KG1 (cell line): ENCODE measurements around the gene RAP1GDS1.
"Not testable (repeated sequence)": the region's sequence is repeated elsewhere in the genome, so short reads cannot be mapped to it uniquely, and the experiment has no call there.

ENCODE experiments used
- DNase-seq: peaks from one replicate; lab custom pipeline; 2025; lab: John Stamatoyannopoulos, UW

RAP1GDS1 gene

DNA sequence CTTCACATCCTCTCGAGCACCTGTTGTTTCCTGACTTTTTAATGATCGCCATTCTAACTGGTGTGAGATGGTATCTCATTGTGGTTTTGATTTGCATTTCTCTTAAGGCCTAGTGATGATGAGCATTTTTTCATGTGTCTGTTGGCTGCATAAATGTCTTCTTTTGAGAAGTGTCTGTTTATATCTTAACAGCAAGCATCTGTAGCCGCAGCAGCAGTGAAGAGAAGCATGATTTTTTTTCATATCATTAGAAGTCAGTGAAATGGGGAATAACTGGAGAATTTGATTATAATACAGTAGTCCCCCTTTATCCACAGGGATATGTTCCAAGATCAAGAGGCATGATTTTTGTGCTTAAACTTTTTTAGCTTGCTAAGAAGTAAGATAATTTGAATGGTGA is 27.5 kb downstream of the RAP1GDS1 start:
- not testable (repeated sequence) for DNase-seq

DNA sequence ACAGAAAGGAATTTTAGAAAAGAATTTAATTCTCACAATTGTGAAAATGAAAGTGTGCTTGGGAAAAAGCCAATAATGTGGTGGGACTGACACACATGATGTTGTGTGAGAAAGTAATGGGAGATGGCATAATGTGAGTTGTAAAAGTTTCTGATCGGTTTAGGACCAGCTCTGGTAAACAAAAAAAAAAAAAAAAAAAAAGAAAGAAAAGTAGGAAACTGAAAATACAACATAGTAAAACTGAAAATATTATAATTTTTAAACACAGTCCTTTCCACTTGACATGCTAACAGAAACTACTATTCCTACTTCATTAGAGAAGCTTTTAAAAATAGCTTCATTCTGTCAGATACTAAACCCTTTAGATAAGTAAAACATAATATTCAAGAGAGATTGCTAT is 28.2 kb downstream of the RAP1GDS1 start:
- DNase-seq: no peak

DNA sequence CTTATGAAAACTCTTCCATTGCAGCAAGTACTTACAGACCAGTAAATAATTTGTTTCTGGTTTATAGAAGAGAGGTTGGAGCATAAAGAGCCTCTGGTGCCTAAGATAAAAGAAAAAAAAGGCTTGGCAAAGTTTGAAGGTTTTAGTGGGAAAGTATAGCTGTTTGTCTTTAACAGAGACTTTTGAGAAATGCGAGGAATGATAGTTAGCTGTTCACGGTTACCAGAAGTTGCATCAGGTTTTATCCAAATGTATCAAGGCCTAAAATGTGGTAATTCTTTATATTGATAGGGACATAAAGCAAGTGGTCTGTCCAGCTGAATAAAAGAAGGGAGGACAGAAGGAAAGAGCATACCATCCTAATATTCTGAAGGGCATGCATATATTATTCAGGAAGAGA is 29.3 kb downstream of the RAP1GDS1 start:
- no peak for DNase-seq

DNA sequence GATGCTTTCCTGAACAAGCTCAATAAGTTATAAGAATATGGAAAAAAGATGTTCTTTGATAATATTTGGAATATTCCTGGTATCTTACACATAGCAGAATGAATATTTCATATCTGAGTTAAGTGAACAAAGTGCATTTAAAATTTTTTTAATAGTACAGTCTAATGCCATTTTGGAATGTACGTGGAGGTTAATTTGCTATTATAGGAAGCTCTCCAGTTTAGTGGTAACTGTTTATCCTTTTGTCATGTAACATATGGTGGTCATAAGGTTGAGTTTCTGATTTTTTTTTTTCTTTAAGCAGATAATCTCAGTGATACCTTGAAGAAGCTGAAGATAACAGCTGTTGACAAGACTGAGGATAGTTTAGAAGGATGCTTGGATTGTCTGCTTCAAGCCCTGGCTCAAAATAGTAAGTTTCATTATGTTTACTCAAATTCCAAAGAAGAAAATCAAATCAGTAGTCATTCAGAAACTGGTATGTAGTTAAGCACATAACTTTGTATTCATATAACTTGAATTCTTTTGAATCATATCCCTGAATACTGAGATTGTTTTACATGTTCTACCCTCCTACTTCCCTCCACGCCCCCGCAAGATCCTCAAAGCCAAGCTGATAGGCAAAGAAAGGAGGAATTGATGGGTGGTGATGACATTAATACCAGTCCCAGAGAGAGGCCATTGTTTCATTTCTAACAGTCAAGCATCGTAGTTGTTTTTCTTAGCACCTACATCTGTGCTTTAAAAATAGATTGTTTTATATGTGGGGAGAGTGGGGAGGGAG is 32.1 kb downstream of the RAP1GDS1 start:
- DNase-seq: no peak

DNA sequence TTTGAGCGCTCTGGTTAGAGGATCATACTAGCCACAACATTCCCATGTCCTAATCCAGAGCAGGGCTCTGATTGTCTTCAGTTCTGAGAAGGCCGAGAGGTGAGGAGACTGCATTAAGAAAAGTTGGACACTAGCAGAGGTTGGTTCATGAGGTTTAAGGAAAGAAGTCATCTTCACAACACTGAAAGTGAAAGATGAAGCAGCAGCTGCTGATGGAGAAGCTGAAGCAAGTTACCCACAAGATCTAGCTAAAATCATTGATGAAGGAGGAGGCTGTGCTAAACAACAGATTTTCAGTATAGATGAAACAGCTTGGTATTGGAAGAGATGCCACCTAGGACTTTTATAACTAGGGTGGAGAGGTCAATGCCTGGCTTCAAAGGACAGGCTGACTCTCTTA is 36.8 kb downstream of the RAP1GDS1 start:
- DNase-seq: no peak

DNA sequence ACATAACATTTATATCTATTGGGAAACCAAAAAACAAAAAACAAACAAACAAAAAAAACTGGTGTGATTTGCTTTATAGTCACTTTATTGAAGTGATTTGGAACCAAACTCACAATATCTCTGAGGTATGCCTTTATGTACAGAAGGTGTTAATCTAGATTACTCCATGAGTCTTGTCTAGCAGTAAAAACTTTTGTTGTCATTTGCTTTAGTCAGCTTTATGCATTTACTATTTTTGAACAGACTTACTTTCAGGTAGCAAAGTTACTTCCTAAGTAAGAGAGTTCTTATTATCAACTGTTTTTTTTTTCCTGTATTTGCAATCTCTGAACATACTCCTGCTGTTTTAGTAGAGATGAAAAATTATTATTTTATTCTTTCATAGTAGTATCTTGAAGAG is 39.5 kb downstream of the RAP1GDS1 start:
- DNase-seq: no peak

DNA sequence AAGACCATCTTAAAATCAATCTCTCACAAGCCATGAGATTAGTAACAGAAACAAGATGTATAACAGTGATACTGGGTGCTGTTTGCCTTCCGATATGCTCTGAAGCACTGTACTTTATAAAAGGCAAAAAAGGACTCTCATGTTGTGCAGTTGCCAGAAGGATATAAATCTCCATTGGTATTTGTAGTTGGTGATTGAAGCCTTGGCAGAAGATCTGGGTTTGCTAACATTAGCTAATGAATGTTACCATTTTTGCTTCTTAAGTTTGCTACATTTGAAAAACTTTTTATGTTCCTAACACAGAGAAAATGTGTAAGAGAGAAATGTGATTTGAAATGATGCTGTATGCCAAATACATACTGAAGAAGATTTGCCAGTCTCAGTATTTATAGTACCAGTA is 44.4 kb downstream of the RAP1GDS1 start:
- DNase-seq: no peak

DNA sequence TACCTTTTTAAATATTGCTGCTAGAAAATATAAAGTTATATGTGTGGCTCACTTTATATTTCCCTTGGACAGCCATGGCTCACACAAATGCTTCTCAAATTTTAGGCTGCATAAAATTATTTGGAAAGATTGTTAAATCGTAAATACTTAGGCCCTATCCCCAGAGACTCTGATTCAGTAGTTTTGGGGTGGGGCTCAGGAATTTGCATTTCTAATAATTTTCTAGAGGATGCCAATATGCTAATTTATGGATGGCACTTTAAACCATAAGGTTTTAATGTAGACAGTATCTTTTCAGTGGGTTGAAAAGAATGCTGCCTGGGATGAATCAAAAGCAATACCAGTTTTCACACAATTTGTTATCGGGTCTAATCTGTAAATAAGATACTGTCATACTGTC is 49.7 kb downstream of the RAP1GDS1 start:
- DNase-seq: no peak

DNA sequence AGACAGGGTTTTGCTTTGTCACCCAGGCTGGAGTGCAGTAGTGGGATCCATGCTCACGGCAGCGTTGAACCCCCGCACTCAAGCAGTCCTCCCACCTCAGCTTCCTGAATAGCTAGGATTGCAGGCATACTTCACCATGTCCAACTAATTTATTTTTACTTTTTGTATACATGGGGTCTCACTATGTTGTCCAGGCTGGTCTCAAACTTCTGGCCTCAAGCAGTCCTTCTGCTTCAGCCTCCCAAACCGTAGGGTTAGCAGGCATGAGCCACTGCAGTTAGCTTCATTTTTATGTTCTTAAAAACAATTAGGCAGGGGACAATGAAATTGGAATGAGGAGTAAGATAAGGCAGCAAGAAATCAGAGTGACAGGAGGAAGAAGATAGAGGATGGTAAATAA is 50.5 kb downstream of the RAP1GDS1 start:
- no peak for DNase-seq

DNA sequence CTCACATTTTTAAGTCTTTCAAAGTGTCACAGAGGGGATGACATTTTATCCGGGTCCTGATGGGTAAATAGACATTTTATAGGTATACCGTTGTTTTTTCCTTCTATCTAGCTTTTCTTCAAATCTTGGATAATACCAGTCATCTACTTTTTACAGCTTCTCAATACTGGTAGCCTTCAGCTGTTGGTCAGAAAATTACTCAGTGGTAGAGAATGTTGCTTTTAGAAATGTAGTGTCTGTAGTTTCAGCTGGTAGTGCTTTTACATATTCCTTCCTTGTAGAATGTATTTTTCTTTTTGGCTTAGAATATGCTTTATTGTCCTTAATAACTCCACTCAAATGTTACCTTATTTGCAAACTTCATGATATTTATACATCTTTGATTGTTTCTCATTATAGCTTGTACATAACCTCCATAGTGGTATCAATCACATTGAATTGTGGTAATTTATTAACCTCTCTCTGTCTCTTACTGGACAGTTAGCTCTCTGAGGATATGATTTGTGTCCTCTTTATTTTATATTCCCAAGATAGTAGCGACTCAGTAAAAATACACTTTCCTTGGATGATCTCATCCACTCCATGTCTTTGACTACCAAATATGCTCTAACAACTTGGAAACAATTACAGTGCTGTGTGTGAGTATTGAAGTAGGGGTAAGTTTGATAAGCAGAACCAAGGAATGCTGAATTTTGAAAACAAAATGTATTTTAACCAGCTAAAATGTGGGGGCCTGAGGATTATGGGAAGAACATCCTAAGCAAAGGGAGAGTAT is 53.8 kb downstream of the RAP1GDS1 start:
- DNase-seq: no peak

DNA sequence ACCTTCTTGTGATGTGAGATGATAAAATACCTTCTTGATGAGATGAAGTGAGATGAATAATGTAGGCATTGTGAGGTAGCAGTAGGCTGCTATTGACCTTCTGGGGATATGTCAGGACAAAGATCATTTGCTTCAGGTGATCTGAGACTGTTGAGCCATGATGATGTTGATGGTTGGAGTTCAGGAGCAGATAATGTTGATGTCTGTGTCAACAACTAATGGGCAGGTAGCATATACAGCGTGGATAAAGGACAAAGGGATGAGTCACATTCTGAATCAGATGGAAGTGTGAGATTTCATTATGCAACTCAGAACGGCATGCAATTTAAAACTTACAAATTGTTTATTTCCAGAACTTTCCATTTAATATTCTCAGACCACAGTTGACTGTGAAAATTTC is 57.3 kb downstream of the RAP1GDS1 start:
- no peak for DNase-seq

DNA sequence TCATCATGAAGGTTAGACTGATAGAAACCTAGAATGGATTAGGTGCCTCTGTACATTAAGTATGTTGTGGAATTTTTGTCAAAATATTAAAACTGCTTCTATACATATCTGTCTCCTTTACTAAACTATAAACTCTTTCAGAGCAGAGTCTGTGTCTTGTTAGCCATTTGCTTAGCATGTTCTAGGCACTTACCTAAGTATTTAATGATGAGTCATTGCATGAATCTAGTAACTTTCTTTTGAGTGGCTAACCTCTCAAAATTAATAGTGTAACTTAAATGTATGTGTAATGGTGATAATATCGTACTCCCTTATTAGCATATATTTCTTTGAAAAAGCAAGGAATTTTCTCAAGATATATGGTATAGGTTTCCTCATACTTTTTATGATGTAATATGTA is 57.8 kb downstream of the RAP1GDS1 start:
- DNase-seq: no peak

DNA sequence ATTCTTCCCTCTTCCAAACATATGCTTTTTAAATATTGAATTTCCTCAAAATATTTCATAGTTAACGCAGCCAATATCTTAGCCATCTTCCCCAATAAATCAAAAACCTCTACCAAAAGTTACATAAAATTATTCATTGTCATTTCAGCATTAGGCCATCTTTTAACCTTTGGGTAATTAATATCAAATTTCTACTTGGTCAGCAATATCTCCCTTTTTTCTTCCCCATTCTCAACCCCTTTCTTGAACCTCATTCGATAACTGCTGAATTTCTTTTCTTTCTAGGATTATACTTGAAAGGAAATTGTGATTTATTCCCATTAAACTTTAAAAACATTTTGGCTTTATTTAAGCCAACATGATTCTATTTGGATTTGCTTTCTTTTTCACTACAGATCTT is 65.0 kb downstream of the RAP1GDS1 start:
- no peak for DNase-seq

DNA sequence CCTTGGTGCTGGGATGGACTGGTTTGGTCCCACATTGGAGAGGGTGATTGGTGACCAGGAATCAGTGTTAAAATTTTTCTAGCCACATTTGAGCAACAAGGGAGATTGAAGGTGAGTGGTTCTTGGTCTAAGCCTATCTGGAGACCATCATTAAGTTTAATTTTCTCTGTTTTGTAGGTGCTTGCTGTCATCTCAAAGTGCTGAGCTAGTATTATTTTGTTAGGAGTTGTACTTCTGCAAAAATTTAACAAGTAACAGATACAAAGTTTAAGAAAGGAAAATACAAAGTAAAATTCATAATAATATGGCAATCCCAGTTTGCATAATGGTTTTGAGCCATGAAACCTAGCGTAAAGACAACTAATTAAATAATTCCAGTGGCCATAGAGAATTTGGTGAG is 66.5 kb downstream of the RAP1GDS1 start:
- DNase-seq: no peak

DNA sequence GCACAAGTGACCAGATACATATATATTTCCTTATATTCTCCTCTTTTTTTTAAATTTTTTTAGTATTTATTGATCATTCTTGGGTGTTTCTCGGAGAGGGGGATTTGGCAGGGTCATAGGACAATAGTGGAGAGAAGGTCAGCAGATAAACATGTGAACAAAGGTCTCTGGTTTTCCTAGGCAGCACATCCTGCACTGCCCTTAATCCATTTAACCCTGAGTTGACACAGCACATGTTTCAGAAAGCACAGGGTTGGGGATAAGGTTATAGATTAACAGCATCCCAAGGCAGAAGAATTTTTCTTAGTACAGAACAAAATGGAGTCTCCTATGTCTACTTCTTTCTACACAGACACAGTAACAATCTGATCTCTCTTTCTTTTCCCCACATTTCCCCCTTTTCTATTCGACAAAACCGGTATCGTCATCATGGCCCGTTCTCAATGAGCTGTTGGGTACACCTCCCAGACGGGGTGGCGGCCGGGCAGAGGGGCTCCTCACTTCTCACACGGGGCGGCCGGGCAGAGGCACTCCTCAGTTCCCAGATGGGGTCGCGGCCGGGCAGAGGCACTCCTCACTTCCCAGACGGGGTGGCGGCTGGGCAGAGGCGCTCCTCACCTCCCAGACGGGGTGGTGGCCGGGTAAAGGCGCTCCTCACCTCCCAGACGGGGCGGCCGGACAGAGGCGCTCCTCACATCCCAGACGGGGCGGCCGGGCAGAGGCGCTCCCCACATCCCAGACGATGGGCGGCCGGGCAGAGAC is 68.9 kb downstream of the RAP1GDS1 start:
- not testable (repeated sequence) for DNase-seq

DNA sequence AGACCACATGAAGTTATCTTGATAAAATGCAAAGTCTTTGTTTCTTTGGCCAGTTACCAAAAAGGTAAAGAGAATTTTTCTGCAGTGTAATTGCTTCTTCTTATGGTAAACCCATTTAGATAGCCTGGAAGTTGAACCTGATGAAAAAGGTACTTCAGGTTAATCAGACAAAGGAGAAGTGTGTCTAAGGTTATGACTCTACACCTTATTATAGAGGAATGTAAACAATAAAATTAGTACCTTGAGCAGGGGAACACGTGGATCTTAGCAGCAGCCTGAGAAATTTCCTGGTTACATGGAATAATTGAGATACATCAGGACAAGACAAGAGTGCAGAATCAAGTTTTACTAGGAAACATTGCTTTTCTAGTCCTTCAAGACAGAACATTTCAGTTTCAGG is 70.8 kb downstream of the RAP1GDS1 start:
- DNase-seq: no peak

DNA sequence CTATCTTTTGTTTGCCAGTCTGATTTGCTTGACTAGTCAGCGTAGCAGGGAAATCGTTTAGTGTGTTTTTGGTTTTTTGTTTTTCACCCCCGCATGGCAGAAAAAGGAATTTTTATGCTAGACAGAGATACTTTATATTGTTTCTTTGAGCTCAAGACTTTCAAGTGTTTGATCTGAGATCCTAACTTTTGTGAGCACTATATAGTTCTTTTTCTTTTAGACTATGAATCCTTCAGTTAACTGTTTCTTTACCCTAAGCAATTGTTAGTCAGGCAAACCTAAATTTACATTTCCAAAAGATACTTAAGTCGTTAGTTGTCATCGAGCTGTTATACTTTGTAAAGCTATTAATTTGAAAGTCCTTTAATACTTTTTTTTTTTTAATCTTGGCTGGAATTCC is 73.3 kb downstream of the RAP1GDS1 start:
- no peak for DNase-seq

DNA sequence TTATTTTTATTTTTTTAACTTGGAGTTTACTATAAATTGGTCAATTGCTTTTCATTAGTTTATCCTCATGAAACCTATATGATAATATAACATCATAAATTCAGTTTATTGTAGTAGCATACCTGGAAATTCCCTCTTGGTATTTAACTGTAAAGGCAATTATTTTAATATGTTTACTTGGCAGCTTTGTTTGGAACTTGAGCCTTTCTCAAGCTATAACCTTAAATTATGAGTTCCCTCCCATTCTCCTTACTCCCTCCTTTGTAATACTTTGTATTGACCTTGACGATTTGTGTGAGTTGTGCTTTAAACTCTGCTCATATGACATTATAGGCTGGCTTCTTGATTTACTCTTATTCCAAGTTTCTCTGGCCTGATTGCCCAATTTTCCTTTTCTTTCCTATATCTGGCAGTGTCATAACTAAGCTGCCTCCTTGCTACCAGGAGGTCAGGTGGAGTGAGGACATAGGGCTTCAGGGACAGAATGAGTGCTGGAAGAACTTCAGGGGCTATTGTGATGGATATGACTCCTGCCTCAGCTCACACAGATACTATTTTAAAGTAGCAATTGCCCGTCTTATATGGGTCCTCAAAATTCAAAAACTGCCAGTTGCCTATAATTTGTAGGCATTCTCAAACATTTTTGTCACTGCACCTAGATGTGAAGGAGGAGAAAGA is 77.7 kb downstream of the RAP1GDS1 start:
- DNase-seq: no peak

DNA sequence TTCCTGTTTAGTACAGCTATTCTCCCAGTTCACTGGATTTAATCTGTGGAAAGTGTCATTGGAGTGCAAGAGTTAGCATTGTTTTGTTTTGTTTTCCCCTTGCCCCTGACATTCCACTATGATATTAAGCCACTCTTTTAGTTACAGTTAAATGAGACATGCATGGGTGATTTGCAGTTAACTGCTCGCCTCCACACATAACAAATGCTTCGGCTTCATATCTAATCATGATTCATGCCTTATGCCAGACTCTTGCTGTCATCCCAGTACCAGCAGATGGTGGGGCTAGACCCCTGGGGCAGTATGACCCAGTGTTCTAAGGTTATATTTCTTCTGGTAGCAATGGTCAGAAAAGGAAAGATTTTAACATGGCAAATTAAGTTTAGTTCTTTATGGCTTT is 80.1 kb downstream of the RAP1GDS1 start:
- no peak for DNase-seq

DNA sequence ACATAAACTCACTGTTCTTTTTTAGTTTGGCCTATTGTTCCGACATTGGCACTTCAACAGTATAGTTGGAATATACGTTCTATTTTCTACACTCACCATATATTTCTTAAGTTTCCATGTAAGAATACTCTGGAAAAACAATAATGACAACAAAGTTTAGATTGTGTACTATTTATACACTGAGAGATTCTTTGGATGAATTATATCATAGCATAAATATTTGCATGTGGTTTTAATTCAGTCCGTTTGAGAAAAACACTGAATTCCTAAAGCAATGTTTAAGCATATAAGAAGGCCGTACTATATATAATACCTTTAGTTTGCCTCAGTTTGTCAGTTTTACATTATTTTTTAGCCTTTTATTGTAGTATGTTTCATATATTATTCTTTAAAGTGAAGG is 82.4 kb downstream of the RAP1GDS1 start:
- no peak for DNase-seq

DNA sequence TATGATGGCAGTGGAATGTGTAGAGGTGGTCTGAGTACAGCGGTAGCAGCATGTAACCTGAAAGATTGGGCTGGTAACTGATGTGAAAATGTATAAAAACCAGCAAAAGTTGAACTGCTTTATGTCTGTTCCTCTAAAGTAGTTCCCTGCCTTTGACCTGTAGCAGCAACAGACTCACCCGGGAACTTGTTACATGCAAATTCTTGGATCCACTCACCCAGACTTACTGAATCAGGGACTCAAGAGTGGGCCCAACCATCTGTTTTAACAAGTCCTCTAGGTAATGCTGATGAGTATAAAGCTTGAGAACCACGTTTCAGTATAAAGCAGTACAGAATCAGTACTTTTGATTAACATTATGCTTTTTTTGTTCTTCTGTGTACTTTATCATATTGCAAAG is 84.7 kb downstream of the RAP1GDS1 start:
- DNase-seq: no peak

DNA sequence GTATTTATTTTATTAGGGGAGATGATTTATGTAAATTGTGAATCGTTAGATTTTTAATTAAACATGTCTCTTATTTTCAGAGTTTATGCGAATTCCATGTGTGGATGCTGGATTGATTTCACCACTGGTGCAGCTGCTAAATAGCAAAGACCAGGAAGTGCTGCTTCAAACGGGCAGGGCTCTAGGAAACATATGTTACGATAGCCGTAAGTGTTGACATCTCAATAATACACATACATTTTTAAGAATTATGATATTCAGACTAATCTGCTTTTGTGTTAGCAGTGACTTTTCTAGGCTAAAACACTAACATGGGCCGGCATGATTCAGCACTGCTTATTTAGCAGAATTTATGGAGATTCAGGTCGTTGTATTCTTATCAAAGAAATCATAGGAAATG is 91.2 kb downstream of the RAP1GDS1 start:
- DNase-seq: no peak
